GM18502 (cell line): ENCODE measurements around the gene OR2B2.

ENCODE experiments used
- ATAC-seq: cut with Tn5 transposase; IDR thresholded peaks from one replicate; pipeline ENCODE4 v1.9.1; 2021; ENCODE audit warnings: mild to moderate bottlenecking; ENCODE audit not compliant: unreplicated experiment, poor library complexity

The OR2B2 gene

GRCh38 chr6:27893836-27894807 is 18.1 kb downstream of the OR2B2 start:
- no peak for ATAC-seq

GRCh38 chr6:27893059-27893835 is 18.9 kb downstream of the OR2B2 start:
- ATAC-seq = peak; percentile 59

- ATAC-seq = no peak
These were observed 19.5 kb downstream of the OR2B2 start for GRCh38 chr6:27892649-27893058.

- no peak for ATAC-seq
These were observed 20.8 kb downstream of the OR2B2 start for GRCh38 chr6:27891320-27891875.

GRCh38 chr6:27890445-27891319 is 21.5 kb downstream of the OR2B2 start:
- peak; percentile 50 for ATAC-seq

- no peak for ATAC-seq
These were observed 22.4 kb downstream of the OR2B2 start for GRCh38 chr6:27889628-27890444.

- no peak for ATAC-seq
These were observed 22.9 kb downstream of the OR2B2 start for GRCh38 chr6:27889275-27889627.

- no peak for ATAC-seq
These were observed 23.6 kb downstream of the OR2B2 start for GRCh38 chr6:27888566-27888965.

GRCh38 chr6:27886073-27886472 is 26.1 kb downstream of the OR2B2 start:
- ATAC-seq = no peak

GRCh38 chr6:27883136-27883535 is 29.1 kb downstream of the OR2B2 start:
- no peak for ATAC-seq

- ATAC-seq = no peak
These were observed 29.6 kb downstream of the OR2B2 start for GRCh38 chr6:27882624-27883023.

GRCh38 chr6:27879837-27880236 is 32.4 kb downstream of the OR2B2 start:
- no peak for ATAC-seq

GRCh38 chr6:27874016-27874415 is 38.2 kb downstream of the OR2B2 start:
- no peak for ATAC-seq

GRCh38 chr6:27873021-27873940 is 38.9 kb downstream of the OR2B2 start:
- peak; percentile 39 for ATAC-seq

- ATAC-seq = peak; percentile 26
These were observed 39.6 kb downstream of the OR2B2 start for GRCh38 chr6:27872642-27873020.

GRCh38 chr6:27871924-27872638 is 40.1 kb downstream of the OR2B2 start:
- peak; percentile 56 for ATAC-seq

GRCh38 chr6:27870291-27870870 is 41.8 kb downstream of the OR2B2 start:
- no peak for ATAC-seq
